ENCODE data around the gene SPOCK1. TPM values are rescaled to one million over a fixed set of nuclear protein-coding genes. Genes with fewer than 3 reads are reported as not detected.

The SPOCK1 gene
- total RNA-seq, 1 donor from 2014 or later = 3.7 TPM

DNA sequence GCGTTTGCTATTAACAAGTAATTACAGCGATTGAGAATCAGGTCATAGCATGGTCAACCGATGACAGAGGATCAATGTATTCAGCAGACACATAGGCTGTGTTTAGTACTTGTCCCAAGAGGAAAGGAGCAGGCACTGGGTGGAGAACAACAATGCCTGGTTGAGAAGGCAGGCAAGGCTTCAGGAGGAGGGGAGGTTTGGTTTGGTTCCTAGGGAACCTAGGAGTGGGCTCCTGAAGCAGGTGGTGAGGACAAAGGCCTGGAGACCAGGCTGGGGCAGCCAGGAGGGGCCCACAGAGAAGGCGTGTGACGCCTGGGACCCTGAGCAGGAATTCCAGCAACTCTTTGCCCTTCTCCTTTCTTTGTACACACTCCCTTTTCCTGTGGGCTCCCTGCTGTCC lies 195.6 kb downstream of the SPOCK1 start:
- Histone ChIP-seq H3K4me1 (ENCODE audit: control insufficient read depth in 3 of 3, insufficient read depth in 3 of 3, low read length in 3 of 3) (peaks cover 0 to 13% (median 0%) of the 10 kb centered on the region in 3 donors), H3K9ac (ENCODE audit: low read depth in 1 of 3, low read length in 3 of 3) (no peak overlapping the region), H3K4me3 (ENCODE audit: low read length in 3 of 3) (no peak overlapping the region), H3K27me3 (ENCODE audit: control insufficient read depth in 3 of 3, insufficient read depth in 3 of 3, low read length in 3 of 3) (peaks cover 0 to 2% (median 0%) of the 10 kb centered on the region in 3 donors), H3K9me3 (ENCODE audit: control insufficient read depth in 3 of 3, low read length in 3 of 3) (no peaks in the 10 kb centered on the region), H3K27ac (ENCODE audit: low read depth, low read length) (no peak overlapping the region), H3K36me3 (ENCODE audit: control insufficient read depth in 3 of 3, insufficient read depth in 3 of 3, low read length in 3 of 3) (no peaks in the 10 kb centered on the region)

DNA sequence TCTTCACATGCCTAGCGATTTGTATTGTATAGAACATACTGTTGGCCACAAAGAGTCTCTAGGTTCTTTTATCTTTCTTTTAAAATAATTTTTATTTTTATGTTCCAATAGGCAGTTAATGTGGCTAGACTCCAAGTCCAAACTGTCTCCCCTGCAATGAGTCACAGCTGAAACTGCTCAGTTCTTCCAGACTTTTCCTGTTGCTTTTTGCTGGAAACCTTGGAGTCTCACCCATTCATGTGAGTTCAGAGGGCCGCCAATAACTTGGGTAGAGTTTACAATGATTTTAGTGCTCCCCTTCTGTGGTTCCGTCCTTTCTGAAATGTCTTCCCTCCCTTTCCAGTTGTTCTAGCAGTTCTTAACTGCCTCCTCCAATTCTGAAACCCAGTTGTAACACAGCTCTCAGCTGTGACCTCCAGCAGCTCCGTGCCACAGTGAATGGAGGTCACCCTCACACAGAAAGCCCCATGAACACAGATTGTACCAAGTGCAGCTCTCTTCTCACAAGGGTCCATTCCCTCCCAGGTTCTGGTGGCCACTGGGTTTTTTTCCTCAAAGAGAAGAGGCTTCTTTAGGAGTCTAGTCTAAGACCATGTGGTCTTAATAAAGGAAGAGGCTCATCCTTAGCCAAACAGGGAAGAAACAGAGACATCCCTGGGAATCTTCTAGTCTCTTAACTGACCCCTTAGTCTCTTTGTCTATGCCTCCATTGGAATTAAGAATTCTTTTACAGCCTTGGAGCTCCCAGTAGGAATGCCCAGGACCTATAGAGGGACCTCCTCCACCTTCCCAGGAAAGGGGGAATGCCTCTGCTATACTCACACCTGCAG lies 198.5 kb downstream of the SPOCK1 start:
- Histone ChIP-seq H3K27ac (ENCODE audit: low read depth, low read length) (peak overlapping the region; percentile 64), H3K9me3 (ENCODE audit: control insufficient read depth in 3 of 3, low read length in 3 of 3) (no peaks in the 10 kb centered on the region), H3K36me3 (ENCODE audit: control insufficient read depth in 3 of 3, insufficient read depth in 3 of 3, low read length in 3 of 3) (no peaks in the 10 kb centered on the region), H3K9ac (ENCODE audit: low read depth in 1 of 3, low read length in 3 of 3) (no peak overlapping the region), H3K4me3 (ENCODE audit: low read length in 3 of 3) (no peak overlapping the region), H3K27me3 (ENCODE audit: control insufficient read depth in 3 of 3, insufficient read depth in 3 of 3, low read length in 3 of 3) (peaks cover 0 to 2% (median 0%) of the 10 kb centered on the region in 3 donors), H3K4me1 (ENCODE audit: control insufficient read depth in 3 of 3, insufficient read depth in 3 of 3, low read length in 3 of 3) (peaks cover 0 to 18% (median 0%) of the 10 kb centered on the region in 3 donors)

DNA sequence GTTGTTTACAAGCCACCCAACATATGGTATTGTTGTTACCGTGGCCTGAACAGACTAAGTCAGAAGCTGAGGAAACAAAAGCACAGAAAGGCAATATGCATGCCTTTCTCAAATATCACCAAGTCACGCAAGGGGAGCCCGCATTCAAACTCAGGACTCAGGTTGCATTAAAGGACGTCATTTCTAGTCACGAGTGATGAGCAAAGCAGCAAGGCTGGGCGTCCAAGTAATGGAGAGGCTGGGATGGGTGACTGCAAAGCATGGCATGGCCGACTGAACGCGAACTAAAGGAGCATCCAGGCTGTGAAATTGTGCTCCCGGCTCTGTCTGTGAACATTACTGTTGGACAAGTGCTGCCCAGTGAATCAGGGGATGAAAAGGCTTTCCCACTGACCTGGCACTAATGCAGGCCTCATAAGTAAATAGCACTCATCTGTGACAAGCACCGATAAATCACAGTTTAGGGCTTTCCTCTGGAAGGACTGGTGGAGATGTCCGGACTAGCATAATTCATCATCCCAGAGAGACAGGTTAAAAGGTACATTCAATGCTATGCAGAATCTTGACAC lies 202.8 kb downstream of the SPOCK1 start:
- peaks cover 0 to 5% (median 0%) of the 10 kb centered on the region in 3 donors for H3K4me1 ChIP-seq (ENCODE audit: control insufficient read depth in 3 of 3, insufficient read depth in 3 of 3, low read length in 3 of 3)
- no peak overlapping the region for H3K9ac ChIP-seq (ENCODE audit: low read depth in 1 of 3, low read length in 3 of 3)
- H3K27me3 ChIP-seq (ENCODE audit: control insufficient read depth in 3 of 3, insufficient read depth in 3 of 3, low read length in 3 of 3) = peaks cover 0 to 2% (median 0%) of the 10 kb centered on the region in 3 donors
- H3K27ac ChIP-seq (ENCODE audit: low read depth, low read length) = peak overlapping the region; percentile 25
- H3K4me3 ChIP-seq (ENCODE audit: low read length in 3 of 3) = no peak overlapping the region
- no peaks in the 10 kb centered on the region for H3K9me3 ChIP-seq (ENCODE audit: control insufficient read depth in 3 of 3, low read length in 3 of 3)
- no peaks in the 10 kb centered on the region for H3K36me3 ChIP-seq (ENCODE audit: control insufficient read depth in 3 of 3, insufficient read depth in 3 of 3, low read length in 3 of 3)

DNA sequence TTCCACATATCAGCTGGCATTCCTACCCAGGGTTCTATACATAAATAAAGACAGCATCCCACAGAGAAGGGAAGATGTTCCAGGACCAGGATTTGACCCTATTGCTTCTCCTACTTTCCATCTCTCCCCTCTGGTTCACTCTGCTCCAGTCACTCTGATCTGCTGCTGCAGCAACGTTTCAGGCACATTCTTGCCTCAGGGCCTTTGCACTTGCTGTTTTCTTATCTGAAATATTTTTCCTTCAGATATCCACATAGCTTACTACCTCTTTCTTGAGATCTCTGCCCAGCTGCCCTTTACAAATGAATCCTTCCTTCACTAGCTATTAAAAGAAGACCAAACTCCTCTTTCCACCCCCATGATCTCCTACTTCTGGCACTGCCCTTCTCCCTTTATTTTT lies 204.5 kb downstream of the SPOCK1 start:
- no peak overlapping the region for H3K4me3 ChIP-seq (ENCODE audit: low read length in 3 of 3)
- peaks cover 0 to 5% (median 0%) of the 10 kb centered on the region in 3 donors for H3K4me1 ChIP-seq (ENCODE audit: control insufficient read depth in 3 of 3, insufficient read depth in 3 of 3, low read length in 3 of 3)
- no peaks in the 10 kb centered on the region for H3K36me3 ChIP-seq (ENCODE audit: control insufficient read depth in 3 of 3, insufficient read depth in 3 of 3, low read length in 3 of 3)
- H3K9ac ChIP-seq (ENCODE audit: low read depth in 1 of 3, low read length in 3 of 3) = no peak overlapping the region
- H3K27me3 ChIP-seq (ENCODE audit: control insufficient read depth in 3 of 3, insufficient read depth in 3 of 3, low read length in 3 of 3) = no peaks in the 10 kb centered on the region
- H3K27ac ChIP-seq (ENCODE audit: low read depth, low read length) = no peak overlapping the region
- no peaks in the 10 kb centered on the region for H3K9me3 ChIP-seq (ENCODE audit: control insufficient read depth in 3 of 3, low read length in 3 of 3)

DNA sequence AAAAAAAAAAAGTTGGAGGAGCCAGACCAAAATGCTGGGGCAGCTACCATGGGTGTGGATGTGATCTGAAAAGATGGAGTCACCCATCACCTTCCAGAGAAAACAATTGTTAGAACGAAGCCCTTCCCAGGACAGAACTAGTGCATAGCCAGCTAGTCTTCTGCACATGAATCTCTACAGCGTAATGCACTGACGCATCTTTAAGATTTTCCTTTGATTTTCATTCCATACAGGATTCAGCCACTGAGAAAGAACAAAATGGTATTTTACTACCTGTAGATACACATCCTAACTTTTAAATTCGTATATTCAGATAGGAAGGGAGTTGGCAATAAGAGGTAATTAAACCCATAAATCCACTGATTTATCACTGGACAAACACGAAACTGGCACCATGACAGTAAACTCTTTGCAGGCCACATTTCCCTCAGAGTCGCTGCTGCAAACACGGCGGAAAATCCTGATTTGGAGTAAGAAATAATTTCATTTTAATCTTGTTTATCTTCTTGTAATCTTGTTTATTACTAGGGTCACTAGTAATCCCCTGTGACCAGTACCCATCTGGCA lies 206.6 kb downstream of the SPOCK1 start:
- Histone ChIP-seq H3K36me3 (ENCODE audit: control insufficient read depth in 3 of 3, insufficient read depth in 3 of 3, low read length in 3 of 3) (no peaks in the 10 kb centered on the region), H3K27me3 (ENCODE audit: control insufficient read depth in 3 of 3, insufficient read depth in 3 of 3, low read length in 3 of 3) (no peaks in the 10 kb centered on the region), H3K4me3 (ENCODE audit: low read length in 3 of 3) (no peak overlapping the region), H3K27ac (ENCODE audit: low read depth, low read length) (no peak overlapping the region), H3K9me3 (ENCODE audit: control insufficient read depth in 3 of 3, low read length in 3 of 3) (no peaks in the 10 kb centered on the region), H3K9ac (ENCODE audit: low read depth in 1 of 3, low read length in 3 of 3) (no peak overlapping the region), H3K4me1 (ENCODE audit: control insufficient read depth in 3 of 3, insufficient read depth in 3 of 3, low read length in 3 of 3) (peaks cover 0 to 5% (median 0%) of the 10 kb centered on the region in 3 donors)

DNA sequence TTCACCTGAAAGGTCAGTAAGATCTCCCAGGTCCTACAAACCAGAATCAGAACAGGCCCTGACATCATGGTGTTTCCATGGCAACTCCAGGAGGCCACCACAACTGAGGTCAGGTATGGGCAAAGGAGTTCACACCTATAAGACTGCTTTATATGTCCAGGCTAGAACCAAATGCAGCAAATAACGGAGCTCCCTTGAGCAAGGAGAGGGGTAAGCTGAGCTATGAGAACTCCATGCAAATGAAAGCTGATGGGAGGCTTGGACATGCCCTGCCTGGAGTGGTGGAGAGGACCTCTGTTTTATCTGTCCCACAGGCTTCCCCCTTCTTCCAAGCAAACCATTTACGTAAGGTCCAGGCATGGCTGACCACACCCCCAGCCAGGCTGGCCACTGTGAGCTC lies 207.7 kb downstream of the SPOCK1 start:
- H3K4me3 ChIP-seq (ENCODE audit: low read length in 3 of 3) = no peak overlapping the region
- no peaks in the 10 kb centered on the region for H3K27me3 ChIP-seq (ENCODE audit: control insufficient read depth in 3 of 3, insufficient read depth in 3 of 3, low read length in 3 of 3)
- H3K9ac ChIP-seq (ENCODE audit: low read depth in 1 of 3, low read length in 3 of 3) = no peak overlapping the region
- no peak overlapping the region for H3K27ac ChIP-seq (ENCODE audit: low read depth, low read length)
- no peaks in the 10 kb centered on the region for H3K9me3 ChIP-seq (ENCODE audit: control insufficient read depth in 3 of 3, low read length in 3 of 3)
- H3K36me3 ChIP-seq (ENCODE audit: control insufficient read depth in 3 of 3, insufficient read depth in 3 of 3, low read length in 3 of 3) = no peaks in the 10 kb centered on the region
- H3K4me1 ChIP-seq (ENCODE audit: control insufficient read depth in 3 of 3, insufficient read depth in 3 of 3, low read length in 3 of 3) = peaks cover 0 to 8% (median 4%) of the 10 kb centered on the region in 3 donors

DNA sequence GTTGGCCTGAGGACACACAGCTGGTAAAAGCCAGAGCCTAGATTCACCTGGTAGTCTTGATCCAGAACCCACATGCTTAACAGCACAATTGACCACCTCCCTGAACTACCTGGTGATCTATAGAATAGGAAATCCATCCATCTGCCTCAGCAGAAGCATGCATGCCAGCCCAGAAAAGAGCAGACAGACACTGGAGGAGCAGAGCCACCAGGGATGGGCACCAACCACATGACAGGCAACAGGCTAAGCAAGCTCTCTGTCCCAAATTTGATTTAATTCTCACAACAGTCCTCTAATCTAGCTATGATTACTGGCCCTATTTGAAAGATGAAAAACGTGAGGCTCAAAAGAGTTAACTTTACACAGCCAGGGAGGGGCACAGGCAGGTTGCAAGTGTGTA lies 208.1 kb downstream of the SPOCK1 start:
- Histone ChIP-seq H3K27me3 (ENCODE audit: control insufficient read depth in 3 of 3, insufficient read depth in 3 of 3, low read length in 3 of 3) (no peaks in the 10 kb centered on the region), H3K36me3 (ENCODE audit: control insufficient read depth in 3 of 3, insufficient read depth in 3 of 3, low read length in 3 of 3) (no peaks in the 10 kb centered on the region), H3K4me1 (ENCODE audit: control insufficient read depth in 3 of 3, insufficient read depth in 3 of 3, low read length in 3 of 3) (peaks cover 0 to 9% (median 8%) of the 10 kb centered on the region in 3 donors), H3K4me3 (ENCODE audit: low read length in 3 of 3) (no peak overlapping the region), H3K9me3 (ENCODE audit: control insufficient read depth in 3 of 3, low read length in 3 of 3) (no peaks in the 10 kb centered on the region), H3K9ac (ENCODE audit: low read depth in 1 of 3, low read length in 3 of 3) (no peak overlapping the region), H3K27ac (ENCODE audit: low read depth, low read length) (no peak overlapping the region)

DNA sequence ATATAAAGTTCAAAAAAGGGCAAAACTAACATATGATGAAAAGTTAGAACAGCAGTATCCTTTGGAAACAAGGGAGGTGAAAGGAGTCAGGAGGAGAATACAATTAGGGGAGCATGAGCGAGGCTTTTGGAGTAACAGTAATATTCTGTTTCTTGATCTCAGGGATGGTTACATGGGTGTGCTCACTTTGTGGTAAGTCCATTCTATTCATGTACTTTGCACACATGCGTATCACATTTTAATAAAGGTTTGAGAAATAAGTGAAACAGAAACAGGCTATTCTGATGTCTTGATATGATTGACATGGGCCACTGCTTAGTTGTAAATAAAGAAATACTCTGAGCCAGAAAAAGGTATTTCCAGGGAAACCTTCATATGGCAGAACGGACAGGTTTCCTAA lies 208.8 kb downstream of the SPOCK1 start:
- Histone ChIP-seq H3K9me3 (ENCODE audit: control insufficient read depth in 3 of 3, low read length in 3 of 3) (no peaks in the 10 kb centered on the region), H3K27ac (ENCODE audit: low read depth, low read length) (no peak overlapping the region), H3K9ac (ENCODE audit: low read depth in 1 of 3, low read length in 3 of 3) (no peak overlapping the region), H3K36me3 (ENCODE audit: control insufficient read depth in 3 of 3, insufficient read depth in 3 of 3, low read length in 3 of 3) (no peaks in the 10 kb centered on the region), H3K27me3 (ENCODE audit: control insufficient read depth in 3 of 3, insufficient read depth in 3 of 3, low read length in 3 of 3) (no peaks in the 10 kb centered on the region), H3K4me1 (ENCODE audit: control insufficient read depth in 3 of 3, insufficient read depth in 3 of 3, low read length in 3 of 3) (peaks cover 0 to 13% (median 11%) of the 10 kb centered on the region in 3 donors), H3K4me3 (ENCODE audit: low read length in 3 of 3) (no peak overlapping the region)

DNA sequence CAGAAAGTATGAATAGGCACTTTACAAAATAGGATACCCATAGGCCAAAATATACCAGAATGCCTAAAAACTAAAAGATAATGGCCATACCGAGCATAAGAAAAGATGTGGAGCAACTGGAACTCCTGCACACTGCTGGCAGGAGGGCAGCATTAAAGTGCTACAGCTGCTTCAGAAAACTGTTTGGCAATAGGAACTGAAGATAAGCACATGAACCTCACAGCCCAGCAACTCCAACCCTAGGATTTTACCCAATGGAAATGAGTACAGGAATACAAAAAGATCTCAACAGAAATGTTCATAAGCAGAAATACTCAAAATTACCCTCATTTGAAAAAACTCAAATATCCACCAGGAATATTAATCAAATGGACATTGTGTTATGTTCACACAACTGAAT lies 209.3 kb downstream of the SPOCK1 start:
- Histone ChIP-seq H3K9ac (ENCODE audit: low read depth in 1 of 3, low read length in 3 of 3) (no peak overlapping the region), H3K4me3 (ENCODE audit: low read length in 3 of 3) (no peak overlapping the region), H3K4me1 (ENCODE audit: control insufficient read depth in 3 of 3, insufficient read depth in 3 of 3, low read length in 3 of 3) (peaks cover 0 to 13% (median 11%) of the 10 kb centered on the region in 3 donors), H3K36me3 (ENCODE audit: control insufficient read depth in 3 of 3, insufficient read depth in 3 of 3, low read length in 3 of 3) (no peaks in the 10 kb centered on the region), H3K27me3 (ENCODE audit: control insufficient read depth in 3 of 3, insufficient read depth in 3 of 3, low read length in 3 of 3) (no peaks in the 10 kb centered on the region), H3K27ac (ENCODE audit: low read depth, low read length) (no peak overlapping the region), H3K9me3 (ENCODE audit: control insufficient read depth in 3 of 3, low read length in 3 of 3) (no peaks in the 10 kb centered on the region)

DNA sequence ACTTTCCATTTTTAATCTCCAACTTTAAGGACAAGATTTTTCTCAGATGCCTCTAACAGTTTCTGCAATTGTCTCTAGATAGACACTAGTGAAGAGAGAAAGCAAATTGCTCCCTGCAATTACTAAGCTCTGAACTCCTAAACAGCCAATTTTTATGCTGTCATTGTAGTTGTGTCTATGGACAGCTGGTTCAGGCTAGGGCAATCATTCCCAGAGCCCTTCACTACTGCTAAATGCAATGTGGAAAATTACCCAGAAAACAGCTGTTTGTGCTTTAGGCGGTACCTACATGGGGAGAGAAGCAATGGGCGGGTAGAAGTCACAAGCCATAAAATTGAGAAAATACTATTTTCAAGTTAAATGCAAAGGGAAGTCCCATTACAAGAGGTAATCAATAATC lies 211.6 kb downstream of the SPOCK1 start:
- H3K4me1 ChIP-seq (ENCODE audit: control insufficient read depth in 3 of 3, insufficient read depth in 3 of 3, low read length in 3 of 3) = peaks cover 0 to 13% (median 11%) of the 10 kb centered on the region in 3 donors
- no peaks in the 10 kb centered on the region for H3K36me3 ChIP-seq (ENCODE audit: control insufficient read depth in 3 of 3, insufficient read depth in 3 of 3, low read length in 3 of 3)
- no peak overlapping the region for H3K27ac ChIP-seq (ENCODE audit: low read depth, low read length)
- H3K9ac ChIP-seq (ENCODE audit: low read depth in 1 of 3, low read length in 3 of 3) = no peak overlapping the region
- H3K27me3 ChIP-seq (ENCODE audit: control insufficient read depth in 3 of 3, insufficient read depth in 3 of 3, low read length in 3 of 3) = no peaks in the 10 kb centered on the region
- H3K9me3 ChIP-seq (ENCODE audit: control insufficient read depth in 3 of 3, low read length in 3 of 3) = no peaks in the 10 kb centered on the region
- H3K4me3 ChIP-seq (ENCODE audit: low read length in 3 of 3) = no peak overlapping the region
